Bone marrow (tissue), 2 donors: ENCODE data around the gene FAM117A.
"Not testable (repeated sequence)": the region's sequence is repeated elsewhere in the genome, so short reads cannot be mapped to it uniquely, and the experiment has no call there.

Experiments
- DNase-seq, 2 donors: peaks; one replicate each; lab custom pipeline; 2025; lab: John Stamatoyannopoulos, UW

FAM117A gene

GRCh38 chr17:49677933-49678847 is 85.7 kb downstream of the FAM117A start, which contains the start of gene SPOP:
Gene SPOP, minus strand, starts transcription at chr17:49678097. Its CDS starts 55,287 bp downstream, at chr17:49622810.
- peak; percentile 92 to 98 for DNase-seq

- DNase-seq: peak; percentile 87 to 92
Measured at GRCh38 chr17:49677134-49677932, 86.6 kb downstream of the FAM117A start.

- peak in 1 of 2 donors; percentile 92 for DNase-seq
Measured at GRCh38 chr17:49676276-49676868, 87.6 kb downstream of the FAM117A start.

- no peak for DNase-seq
Measured at GRCh38 chr17:49674507-49674906, 89.4 kb downstream of the FAM117A start.

- DNase-seq: not testable (repeated sequence)
Measured at GRCh38 chr17:49673679-49674078, 90.3 kb downstream of the FAM117A start.

GRCh38 chr17:49670641-49671040 is 93.3 kb downstream of the FAM117A start:
- DNase-seq: no peak

- DNase-seq: no peak
Measured at GRCh38 chr17:49670002-49670401, 93.9 kb downstream of the FAM117A start.

- DNase-seq: no peak
Measured at GRCh38 chr17:49667854-49668253, 96.1 kb downstream of the FAM117A start.

GRCh38 chr17:49664706-49665211 is 99.2 kb downstream of the FAM117A start:
- no peak for DNase-seq
